K562 (cell line): ENCODE results near the gene DCTN2. TPM values are rescaled to one million over a fixed set of nuclear protein-coding genes. Genes with fewer than 3 reads are reported as not detected.
A peak's percentile ranks its signal among the peaks of the same experiment; 100 is the strongest.

Source experiments
- DPF2 ChIP-seq: fragments of 450-650 bp; IDR thresholded peaks from 2 replicates; pipeline ENCODE4 v1.6.1; 2016
- ESRRA ChIP-seq: fragments of 450-650 bp; IDR thresholded peaks from 2 replicates; pipeline ENCODE4 v1.6.1; 2014; ENCODE audit warnings: low read depth, mild to moderate bottlenecking, moderate library complexity, borderline replicate concordance
- FIP1L1 ChIP-seq: fragments of 200-400 bp; formaldehyde crosslinking; IDR thresholded peaks from 2 replicates; pipeline ENCODE4 v1.6.1; 2018; ENCODE audit warnings: mild to moderate bottlenecking, low read depth, low read length; ENCODE audit not compliant: poor library complexity, severe bottlenecking
- HMG20A ChIP-seq: fragments of 450-650 bp; formaldehyde crosslinking; conservative IDR thresholded peaks from 2 replicates; pipeline ENCODE4 v1.4.0; 2020; ENCODE audit warnings: mild to moderate bottlenecking, mixed read lengths
- MEIS2 ChIP-seq: fragments of 450-650 bp; IDR thresholded peaks from 2 replicates; pipeline ENCODE4 v1.6.1; 2014; ENCODE audit warnings: mild to moderate bottlenecking; ENCODE audit not compliant: partially characterized antibody
- PCBP1 ChIP-seq: fragments of 200-400 bp; formaldehyde crosslinking; IDR thresholded peaks from 2 replicates; pipeline ENCODE4 v1.6.1; 2018; ENCODE audit warnings: mild to moderate bottlenecking, low read depth, low read length; ENCODE audit not compliant: poor library complexity, severe bottlenecking
- POLR2AphosphoS5 ChIP-seq: IDR thresholded peaks from 2 replicates; pipeline ENCODE4 v1.6.1; 2011; ENCODE audit warnings: mild to moderate bottlenecking, low read depth, low read length, moderate library complexity; ENCODE audit not compliant: control insufficient read depth, insufficient read depth
- RBM39 ChIP-seq: fragments of 200-400 bp; formaldehyde crosslinking; optimal IDR thresholded peaks from 2 replicates; pipeline ENCODE3; 2018; ENCODE audit warnings: low read depth, low read length
- RCOR1 ChIP-seq, 2 experiments: IDR thresholded peaks; 2 replicates each; pipeline ENCODE4 v1.6.1; 2012; ENCODE audit warnings: low read depth in 2 of 2, low read length in 2 of 2, borderline replicate concordance in 1 of 2, improper control_type of control experiment in 1 of 2
- SAP30 ChIP-seq: fragments of 200-600 bp; sonication (generic); IDR thresholded peaks from 2 replicates; pipeline ENCODE4 v1.6.1; 2012; ENCODE audit warnings: borderline replicate concordance, low read depth, mild to moderate bottlenecking, moderate library complexity, low read length, control low read depth, inconsistent platforms; ENCODE audit not compliant: insufficient read depth, poor library complexity, severe bottlenecking
- SNAPC5 ChIP-seq: fragments of 250-450 bp; sonication (Bioruptor Pico); IDR thresholded peaks from 2 replicates; pipeline ENCODE4 v1.8.0; 2021; ENCODE audit warnings: moderate library complexity, mild to moderate bottlenecking, inconsistent platforms
- ZNF140 ChIP-seq: fragments of 250-450 bp; sonication (Bioruptor Pico); IDR thresholded peaks from 2 replicates; pipeline ENCODE4 v1.8.0; 2021; ENCODE audit warnings: moderate library complexity, mild to moderate bottlenecking, inconsistent platforms
- ZNF146 ChIP-seq: IDR thresholded peaks from one replicate; pipeline ENCODE4 v1.6.1; 2018; ENCODE audit warnings: missing compliant biosample characterization; ENCODE audit not compliant: unreplicated experiment
- ZNF263 ChIP-seq: sonication (generic); formaldehyde crosslinking; IDR thresholded peaks from 2 replicates; pipeline ENCODE4 v1.8.0; 2022; ENCODE audit warnings: mild to moderate bottlenecking, missing genetic modification reagents, borderline replicate concordance
- polyA plus RNA-seq, 8 experiments: library from polyadenylated mRNA; depleted of rRNA in 4 of 8; stranded (reverse) in 5 of 8; unstranded in 3 of 8; fragments of >200 nt; fragmentation: Nextera tagmentation in 2 of 8; fragmentation: Illumina TruSeq in 1 of 8; extraction: Ambion mirVana in 2 of 8; extraction: Trizol in 1 of 8; gene quantifications; 2 replicates each; pipeline versions ENCODE4 v1.2.1 to v1.2.3, GENCODE V29; 2011 to 2014; ENCODE audit warnings: inconsistent platforms in 1 of 8, missing spikeins in 1 of 8
- total RNA-seq, 7 experiments: library from RNA; depleted of rRNA in 6 of 7; stranded (reverse); fragments of >200 nt in 6 of 7; fragmentation: Illumina TruSeq in 2 of 7; extraction: Trizol in 2 of 7; gene quantifications; 2 replicates each; pipeline versions ENCODE4 v1.2.1 to v1.2.3, GENCODE V29; 2011 to 2021; ENCODE audit warnings: low replicate concordance in 1 of 7
- TF ChIP-seq, protein P1 (sequence below), 2 experiments: fragments of 150-350 bp in 1 of 2; IDR thresholded peaks; 2 replicates each; pipeline ENCODE4 v1.6.1; 2012 to 2016; ENCODE audit warnings: low read depth in 2 of 2, low read length in 2 of 2, mild to moderate bottlenecking in 1 of 2, moderate library complexity in 1 of 2
- TF ChIP-seq, protein P2 (sequence below): fragments of 450-650 bp; IDR thresholded peaks from 2 replicates; pipeline ENCODE4 v1.6.1; 2016; ENCODE audit warnings: low read depth, mild to moderate bottlenecking, moderate library complexity
- TF ChIP-seq, protein P3 (sequence below): sonication (generic); formaldehyde crosslinking; IDR thresholded peaks from 2 replicates; pipeline ENCODE4 v1.8.1; 2023; ENCODE audit warnings: missing genetic modification reagents, mild to moderate bottlenecking, borderline replicate concordance

Gene DCTN2
- total and polyA plus RNA-seq, 9 of the 15 experiments (the other 6 are each of a cell fraction or from before 2014, with no cell fraction given): 43.6 to 270 (median 125) TPM

- TF ChIP-seq MEIS2 (peak; percentile 77), PCBP1 (peak; percentile 97), ESRRA (no peak), DPF2 (0 out of 2 replicates have a peak, but pooled peaks have one; percentile 30), ZNF263 (CRISPR knock-in tag) (no peak), ZNF140 (CRISPR knock-in tag) (no peak), ZNF146 (no peak), SAP30 (no peak), RBM39 (no peak), HMG20A (CRISPR knock-in tag) (no peak), RCOR1 (IDR thresholded peaks at IDR 0.05; ENCODE audit: borderline replicate concordance in 1 of 2, low read depth in 2 of 2, low read length in 2 of 2) (peak in 1 of 2 experiments; percentile 4; a peak in 1 of 4 replicates), POLR2AphosphoS5 (peak; percentile 58), SNAPC5 (no peak), FIP1L1 (no peak)
- TF ChIP-seq, protein P1, sequence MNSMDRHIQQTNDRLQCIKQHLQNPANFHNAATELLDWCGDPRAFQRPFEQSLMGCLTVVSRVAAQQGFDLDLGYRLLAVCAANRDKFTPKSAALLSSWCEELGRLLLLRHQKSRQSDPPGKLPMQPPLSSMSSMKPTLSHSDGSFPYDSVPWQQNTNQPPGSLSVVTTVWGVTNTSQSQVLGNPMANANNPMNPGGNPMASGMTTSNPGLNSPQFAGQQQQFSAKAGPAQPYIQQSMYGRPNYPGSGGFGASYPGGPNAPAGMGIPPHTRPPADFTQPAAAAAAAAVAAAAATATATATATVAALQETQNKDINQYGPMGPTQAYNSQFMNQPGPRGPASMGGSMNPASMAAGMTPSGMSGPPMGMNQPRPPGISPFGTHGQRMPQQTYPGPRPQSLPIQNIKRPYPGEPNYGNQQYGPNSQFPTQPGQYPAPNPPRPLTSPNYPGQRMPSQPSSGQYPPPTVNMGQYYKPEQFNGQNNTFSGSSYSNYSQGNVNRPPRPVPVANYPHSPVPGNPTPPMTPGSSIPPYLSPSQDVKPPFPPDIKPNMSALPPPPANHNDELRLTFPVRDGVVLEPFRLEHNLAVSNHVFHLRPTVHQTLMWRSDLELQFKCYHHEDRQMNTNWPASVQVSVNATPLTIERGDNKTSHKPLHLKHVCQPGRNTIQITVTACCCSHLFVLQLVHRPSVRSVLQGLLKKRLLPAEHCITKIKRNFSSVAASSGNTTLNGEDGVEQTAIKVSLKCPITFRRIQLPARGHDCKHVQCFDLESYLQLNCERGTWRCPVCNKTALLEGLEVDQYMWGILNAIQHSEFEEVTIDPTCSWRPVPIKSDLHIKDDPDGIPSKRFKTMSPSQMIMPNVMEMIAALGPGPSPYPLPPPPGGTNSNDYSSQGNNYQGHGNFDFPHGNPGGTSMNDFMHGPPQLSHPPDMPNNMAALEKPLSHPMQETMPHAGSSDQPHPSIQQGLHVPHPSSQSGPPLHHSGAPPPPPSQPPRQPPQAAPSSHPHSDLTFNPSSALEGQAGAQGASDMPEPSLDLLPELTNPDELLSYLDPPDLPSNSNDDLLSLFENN (IDR thresholded peaks at IDR 0.05; ENCODE audit: low read depth in 2 of 2, low read length in 2 of 2): 0 out of 4 replicates have a peak, but pooled peaks of 1 of the 2 experiments have one; percentile 14
- TF ChIP-seq, protein P2, sequence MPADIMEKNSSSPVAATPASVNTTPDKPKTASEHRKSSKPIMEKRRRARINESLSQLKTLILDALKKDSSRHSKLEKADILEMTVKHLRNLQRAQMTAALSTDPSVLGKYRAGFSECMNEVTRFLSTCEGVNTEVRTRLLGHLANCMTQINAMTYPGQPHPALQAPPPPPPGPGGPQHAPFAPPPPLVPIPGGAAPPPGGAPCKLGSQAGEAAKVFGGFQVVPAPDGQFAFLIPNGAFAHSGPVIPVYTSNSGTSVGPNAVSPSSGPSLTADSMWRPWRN: no peak
- TF ChIP-seq, protein P3, sequence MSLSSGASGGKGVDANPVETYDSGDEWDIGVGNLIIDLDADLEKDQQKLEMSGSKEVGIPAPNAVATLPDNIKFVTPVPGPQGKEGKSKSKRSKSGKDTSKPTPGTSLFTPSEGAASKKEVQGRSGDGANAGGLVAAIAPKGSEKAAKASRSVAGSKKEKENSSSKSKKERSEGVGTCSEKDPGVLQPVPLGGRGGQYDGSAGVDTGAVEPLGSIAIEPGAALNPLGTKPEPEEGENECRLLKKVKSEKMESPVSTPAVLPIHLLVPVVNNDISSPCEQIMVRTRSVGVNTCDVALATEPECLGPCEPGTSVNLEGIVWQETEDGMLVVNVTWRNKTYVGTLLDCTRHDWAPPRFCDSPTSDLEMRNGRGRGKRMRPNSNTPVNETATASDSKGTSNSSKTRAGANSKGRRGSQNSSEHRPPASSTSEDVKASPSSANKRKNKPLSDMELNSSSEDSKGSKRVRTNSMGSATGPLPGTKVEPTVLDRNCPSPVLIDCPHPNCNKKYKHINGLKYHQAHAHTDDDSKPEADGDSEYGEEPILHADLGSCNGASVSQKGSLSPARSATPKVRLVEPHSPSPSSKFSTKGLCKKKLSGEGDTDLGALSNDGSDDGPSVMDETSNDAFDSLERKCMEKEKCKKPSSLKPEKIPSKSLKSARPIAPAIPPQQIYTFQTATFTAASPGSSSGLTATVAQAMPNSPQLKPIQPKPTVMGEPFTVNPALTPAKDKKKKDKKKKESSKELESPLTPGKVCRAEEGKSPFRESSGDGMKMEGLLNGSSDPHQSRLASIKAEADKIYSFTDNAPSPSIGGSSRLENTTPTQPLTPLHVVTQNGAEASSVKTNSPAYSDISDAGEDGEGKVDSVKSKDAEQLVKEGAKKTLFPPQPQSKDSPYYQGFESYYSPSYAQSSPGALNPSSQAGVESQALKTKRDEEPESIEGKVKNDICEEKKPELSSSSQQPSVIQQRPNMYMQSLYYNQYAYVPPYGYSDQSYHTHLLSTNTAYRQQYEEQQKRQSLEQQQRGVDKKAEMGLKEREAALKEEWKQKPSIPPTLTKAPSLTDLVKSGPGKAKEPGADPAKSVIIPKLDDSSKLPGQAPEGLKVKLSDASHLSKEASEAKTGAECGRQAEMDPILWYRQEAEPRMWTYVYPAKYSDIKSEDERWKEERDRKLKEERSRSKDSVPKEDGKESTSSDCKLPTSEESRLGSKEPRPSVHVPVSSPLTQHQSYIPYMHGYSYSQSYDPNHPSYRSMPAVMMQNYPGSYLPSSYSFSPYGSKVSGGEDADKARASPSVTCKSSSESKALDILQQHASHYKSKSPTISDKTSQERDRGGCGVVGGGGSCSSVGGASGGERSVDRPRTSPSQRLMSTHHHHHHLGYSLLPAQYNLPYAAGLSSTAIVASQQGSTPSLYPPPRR (CRISPR knock-in tag): 0 out of 2 replicates have a peak, but pooled peaks have one; percentile 56
Measured at GRCh38 chr12:57522887-57523705, 23.9 kb downstream of the DCTN2 start (continued).
